ENCODE measurements around the gene SMCO4.
A peak's percentile ranks its signal among the peaks of the same experiment; 100 is the strongest.

Gene SMCO4

GRCh38 chr11:93514712-93515111 is 28.5 kb downstream of the SMCO4 start:
- no peak overlapping the region for H3K27ac Mint-ChIP-seq
- H3K36me3 Mint-ChIP-seq (ENCODE audit: low read depth), result peaks cover 33% of the 10 kb centered on the region
- peaks cover 56% of the 10 kb centered on the region for H3K4me1 Mint-ChIP-seq (ENCODE audit: low read depth)
- H3K9me3 Mint-ChIP-seq, result peaks cover 1% of the 10 kb centered on the region
- no peaks in the 10 kb centered on the region for H3K27me3 Mint-ChIP-seq (ENCODE audit: low read depth)
- H3K4me3 Mint-ChIP-seq, result no peak overlapping the region
- no peak for DNase-seq (ENCODE audit: low spot score)

- no peak overlapping the region for H3K4me3 Mint-ChIP-seq
- peaks cover 46% of the 10 kb centered on the region for H3K4me1 Mint-ChIP-seq (ENCODE audit: low read depth)
- H3K27ac Mint-ChIP-seq, result no peak overlapping the region
- peaks cover 34% of the 10 kb centered on the region for H3K36me3 Mint-ChIP-seq (ENCODE audit: low read depth)
- no peaks in the 10 kb centered on the region for H3K27me3 Mint-ChIP-seq (ENCODE audit: low read depth)
- no peak for DNase-seq (ENCODE audit: low spot score)
- peaks cover 7% of the 10 kb centered on the region for H3K9me3 Mint-ChIP-seq
Observed at GRCh38 chr11:93513772-93514171, 29.4 kb downstream of the SMCO4 start.

GRCh38 chr11:93512949-93513667 is 30.1 kb downstream of the SMCO4 start:
- DNase-seq (ENCODE audit: low spot score), result no peak
- peaks cover 7% of the 10 kb centered on the region for H3K9me3 Mint-ChIP-seq
- peak overlapping the region; percentile 60 for H3K27ac Mint-ChIP-seq
- no peak overlapping the region for H3K4me3 Mint-ChIP-seq
- H3K4me1 Mint-ChIP-seq (ENCODE audit: low read depth), result peaks cover 42% of the 10 kb centered on the region
- H3K27me3 Mint-ChIP-seq (ENCODE audit: low read depth), result no peaks in the 10 kb centered on the region
- H3K36me3 Mint-ChIP-seq (ENCODE audit: low read depth), result peaks cover 34% of the 10 kb centered on the region

DNA sequence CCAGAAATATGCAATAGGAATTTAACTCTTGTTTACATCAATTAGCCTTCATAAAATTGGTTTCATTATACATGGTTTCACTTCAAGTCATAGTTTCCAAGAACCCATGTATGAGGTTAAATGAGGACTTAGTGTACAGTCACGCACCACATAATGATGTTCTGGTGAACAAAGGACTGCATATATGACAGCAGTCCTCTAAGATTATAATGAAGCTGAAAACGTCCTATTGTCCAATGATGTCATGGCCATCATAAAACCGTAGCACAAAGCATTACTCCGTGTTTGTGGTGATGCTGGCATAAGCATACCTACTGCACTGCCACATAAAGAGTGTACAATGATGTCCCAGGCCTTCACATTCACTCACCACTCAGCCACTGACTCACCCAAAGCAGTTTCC is 31.1 kb downstream of the SMCO4 start:
- Mint-ChIP-seq H3K4me3 (peak overlapping the region; percentile 74), H3K27me3 (ENCODE audit: low read depth) (no peaks in the 10 kb centered on the region), H3K27ac (peak overlapping the region; percentile 93), H3K36me3 (ENCODE audit: low read depth) (peaks cover 28% of the 10 kb centered on the region), H3K4me1 (ENCODE audit: low read depth) (peaks cover 36% of the 10 kb centered on the region), H3K9me3 (peaks cover 7% of the 10 kb centered on the region)
- peak; percentile 43 for DNase-seq (ENCODE audit: low spot score)

DNA sequence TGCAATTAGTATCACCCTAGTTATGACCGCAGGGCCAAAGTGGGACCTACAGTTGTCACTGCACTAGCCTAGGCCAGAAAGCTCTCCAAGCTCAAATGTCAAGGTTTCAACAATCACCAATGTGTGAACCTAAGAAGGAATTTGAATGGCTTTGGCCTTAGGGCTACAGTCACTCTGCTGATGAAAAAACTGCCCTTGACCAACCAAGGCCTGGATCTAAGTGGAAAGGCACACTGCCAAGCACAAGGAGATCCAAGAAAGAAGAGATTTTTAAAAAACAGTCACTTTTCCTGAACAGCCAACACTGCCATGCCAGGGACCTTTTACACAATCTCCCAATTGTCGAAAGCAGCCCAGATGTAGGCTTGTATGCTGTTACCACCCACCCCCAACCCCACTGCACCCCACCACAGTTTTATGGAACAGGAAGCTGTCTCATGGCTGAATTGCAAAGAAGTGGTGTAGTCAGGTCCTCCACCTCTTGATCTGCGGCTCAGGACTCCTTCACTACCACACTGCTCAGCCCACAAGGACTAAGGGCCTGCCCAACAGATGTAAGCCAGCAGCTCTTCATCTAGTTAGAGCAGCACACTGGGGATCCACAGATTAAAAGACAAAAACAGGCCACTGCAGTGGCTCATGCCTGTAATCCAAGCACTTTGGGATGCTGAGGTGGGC is 32.9 kb downstream of the SMCO4 start:
- DNase-seq (ENCODE audit: low spot score), result no peak
- H3K4me1 Mint-ChIP-seq (ENCODE audit: low read depth), result peaks cover 33% of the 10 kb centered on the region

DNA sequence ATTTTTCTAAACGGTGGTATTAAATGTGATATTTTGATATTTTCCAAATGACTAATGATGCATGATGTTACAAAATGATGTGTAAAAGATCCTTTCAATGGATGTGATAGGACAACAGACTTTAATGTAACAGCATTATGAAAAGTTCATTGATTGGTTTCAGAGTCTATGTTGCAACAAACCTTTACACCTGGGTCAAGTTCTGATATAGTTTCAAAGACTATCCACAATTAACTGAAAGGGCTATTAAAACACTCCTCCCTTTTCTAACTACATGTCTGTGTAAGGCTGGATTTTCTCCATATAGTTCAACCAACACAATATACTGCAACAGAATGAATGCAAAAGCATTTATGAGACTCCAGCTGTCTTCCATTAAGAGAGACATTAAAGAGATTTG is 35.7 kb downstream of the SMCO4 start:
- Mint-ChIP-seq H3K4me1 (ENCODE audit: low read depth) (peaks cover 35% of the 10 kb centered on the region), H3K9me3 (peaks cover 7% of the 10 kb centered on the region), H3K4me3 (no peak overlapping the region), H3K36me3 (ENCODE audit: low read depth) (peaks cover 32% of the 10 kb centered on the region), H3K27ac (no peak overlapping the region), H3K27me3 (ENCODE audit: low read depth) (no peaks in the 10 kb centered on the region)
- no peak for DNase-seq (ENCODE audit: low spot score)

More for the DNA sequence above, 32.9 kb downstream of the SMCO4 start:
- H3K9me3 Mint-ChIP-seq, result peaks cover 7% of the 10 kb centered on the region
- peak overlapping the region; percentile 93 for H3K27ac Mint-ChIP-seq
- peaks cover 31% of the 10 kb centered on the region for H3K36me3 Mint-ChIP-seq (ENCODE audit: low read depth)
- no peak overlapping the region for H3K4me3 Mint-ChIP-seq
- no peaks in the 10 kb centered on the region for H3K27me3 Mint-ChIP-seq (ENCODE audit: low read depth)

DNA sequence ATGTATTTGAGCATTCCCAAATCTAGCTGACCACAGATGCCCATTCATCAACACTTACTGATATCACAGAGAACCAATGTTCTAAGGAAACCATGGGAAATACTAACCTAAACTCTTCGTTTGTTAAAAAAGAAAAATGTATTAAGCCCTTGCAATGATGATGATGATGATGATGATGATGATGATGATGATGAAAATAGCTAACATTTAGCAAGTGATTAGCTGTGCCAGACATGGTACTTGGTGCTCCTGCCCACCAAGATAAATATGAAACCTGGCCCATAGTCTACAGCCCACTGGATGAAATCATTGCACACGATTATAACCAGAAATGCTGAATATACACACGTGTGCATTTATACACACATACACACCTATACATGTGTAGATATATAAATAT is 37.5 kb downstream of the SMCO4 start:
- no peaks in the 10 kb centered on the region for H3K27me3 Mint-ChIP-seq (ENCODE audit: low read depth)

DNA sequence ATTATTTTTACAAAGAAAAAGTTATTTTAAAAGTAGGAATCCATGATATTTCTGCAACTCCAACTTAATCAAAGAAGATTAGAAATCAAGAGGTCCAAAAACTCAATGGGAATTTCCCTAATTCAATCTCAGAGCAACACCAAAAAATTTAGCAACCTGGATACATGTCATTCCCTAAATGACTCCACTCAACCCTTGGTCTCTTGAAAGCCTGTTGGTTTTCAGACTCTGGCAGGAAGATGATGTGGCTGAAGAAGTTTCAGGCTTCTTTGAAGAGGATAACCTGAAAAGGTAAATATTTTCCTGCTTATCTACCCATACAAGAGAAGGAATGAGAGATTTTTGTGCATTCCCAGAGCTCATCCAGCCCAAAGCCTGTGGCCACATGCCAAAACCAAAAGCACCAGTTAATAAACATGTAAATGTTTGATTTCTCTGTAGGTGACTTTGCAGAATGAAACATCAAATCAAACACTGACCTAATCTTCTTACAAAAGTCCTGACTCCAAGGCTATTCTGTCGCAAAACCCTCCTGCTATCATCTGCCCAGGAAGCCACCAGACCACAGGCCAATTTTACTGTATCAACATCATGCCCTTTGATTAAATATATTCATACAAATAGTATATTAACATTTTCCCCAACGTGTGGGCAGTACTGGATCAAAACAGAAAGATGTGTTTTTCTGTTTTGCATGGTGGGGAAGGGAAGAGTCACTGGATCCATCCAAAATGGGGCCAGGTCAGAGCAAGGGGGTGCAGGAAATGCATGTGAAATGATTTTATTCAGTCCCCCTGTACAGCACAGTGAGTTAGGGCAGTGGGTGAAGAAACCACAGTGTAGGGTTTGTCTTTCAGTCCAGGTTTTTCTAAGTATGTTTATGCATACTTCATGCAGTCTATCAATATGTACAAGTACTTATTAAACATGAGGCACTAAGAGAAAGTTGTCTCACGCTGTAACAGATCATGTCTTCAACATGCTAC is 38.8 kb downstream of the SMCO4 start:
- Mint-ChIP-seq H3K4me3 (no peak overlapping the region), H3K27ac (no peak overlapping the region), H3K4me1 (ENCODE audit: low read depth) (peaks cover 16% of the 10 kb centered on the region), H3K27me3 (ENCODE audit: low read depth) (no peaks in the 10 kb centered on the region), H3K36me3 (ENCODE audit: low read depth) (peaks cover 20% of the 10 kb centered on the region), H3K9me3 (peaks cover 3% of the 10 kb centered on the region)
- no peak for DNase-seq (ENCODE audit: low spot score)

More for the DNA sequence above, 37.5 kb downstream of the SMCO4 start:
- H3K27ac Mint-ChIP-seq, result no peak overlapping the region
- peaks cover 20% of the 10 kb centered on the region for H3K4me1 Mint-ChIP-seq (ENCODE audit: low read depth)
- H3K36me3 Mint-ChIP-seq (ENCODE audit: low read depth), result peaks cover 26% of the 10 kb centered on the region
- H3K4me3 Mint-ChIP-seq, result no peak overlapping the region
- DNase-seq (ENCODE audit: low spot score), result no peak
- H3K9me3 Mint-ChIP-seq, result peaks cover 7% of the 10 kb centered on the region

- Mint-ChIP-seq H3K27me3 (ENCODE audit: low read depth) (no peaks in the 10 kb centered on the region), H3K27ac (no peak overlapping the region), H3K9me3 (no peaks in the 10 kb centered on the region), H3K4me3 (no peak overlapping the region), H3K36me3 (ENCODE audit: low read depth) (peaks cover 21% of the 10 kb centered on the region), H3K4me1 (ENCODE audit: low read depth) (peaks cover 15% of the 10 kb centered on the region)
- DNase-seq (ENCODE audit: low spot score), result no peak
Observed at GRCh38 chr11:93501856-93502255, 41.3 kb downstream of the SMCO4 start.

GRCh38 chr11:93500759-93501158 is 42.4 kb downstream of the SMCO4 start:
- Mint-ChIP-seq H3K27ac (no peak overlapping the region), H3K4me1 (ENCODE audit: low read depth) (peaks cover 15% of the 10 kb centered on the region), H3K9me3 (no peaks in the 10 kb centered on the region), H3K4me3 (no peak overlapping the region), H3K27me3 (ENCODE audit: low read depth) (no peaks in the 10 kb centered on the region), H3K36me3 (ENCODE audit: low read depth) (peaks cover 24% of the 10 kb centered on the region)
- no peak for DNase-seq (ENCODE audit: low spot score)

GRCh38 chr11:93498641-93499040 is 44.5 kb downstream of the SMCO4 start:
- peaks cover 25% of the 10 kb centered on the region for H3K36me3 Mint-ChIP-seq (ENCODE audit: low read depth)
- no peak for DNase-seq (ENCODE audit: low spot score)
- no peaks in the 10 kb centered on the region for H3K27me3 Mint-ChIP-seq (ENCODE audit: low read depth)
- H3K4me3 Mint-ChIP-seq, result no peak overlapping the region
- peaks cover 3% of the 10 kb centered on the region for H3K4me1 Mint-ChIP-seq (ENCODE audit: low read depth)
- H3K9me3 Mint-ChIP-seq, result no peaks in the 10 kb centered on the region
- no peak overlapping the region for H3K27ac Mint-ChIP-seq

DNA sequence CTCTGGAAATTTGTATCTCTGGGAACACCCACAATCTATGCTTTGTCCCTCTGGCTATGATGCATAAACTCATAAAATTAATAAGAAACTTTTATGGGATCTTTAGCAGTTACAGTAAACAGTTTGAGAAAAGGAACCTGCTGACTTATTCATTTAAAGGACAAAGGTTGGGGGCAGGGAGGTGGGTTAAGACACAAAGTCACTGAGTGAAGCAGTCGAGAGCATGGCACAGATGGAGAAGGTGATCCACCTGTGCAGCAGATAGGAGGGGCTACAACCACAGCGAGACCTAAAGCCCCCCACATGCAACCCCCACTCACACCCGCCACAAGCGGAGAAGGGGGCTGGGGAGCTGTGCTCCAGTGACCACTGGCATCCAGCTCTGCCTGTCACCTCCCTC is 45.0 kb downstream of the SMCO4 start:
- no peak for DNase-seq (ENCODE audit: low spot score)
- Mint-ChIP-seq H3K27me3 (ENCODE audit: low read depth) (no peaks in the 10 kb centered on the region), H3K27ac (no peak overlapping the region), H3K9me3 (no peaks in the 10 kb centered on the region), H3K4me1 (ENCODE audit: low read depth) (peaks cover 3% of the 10 kb centered on the region), H3K4me3 (no peak overlapping the region), H3K36me3 (ENCODE audit: low read depth) (peaks cover 22% of the 10 kb centered on the region)

DNA sequence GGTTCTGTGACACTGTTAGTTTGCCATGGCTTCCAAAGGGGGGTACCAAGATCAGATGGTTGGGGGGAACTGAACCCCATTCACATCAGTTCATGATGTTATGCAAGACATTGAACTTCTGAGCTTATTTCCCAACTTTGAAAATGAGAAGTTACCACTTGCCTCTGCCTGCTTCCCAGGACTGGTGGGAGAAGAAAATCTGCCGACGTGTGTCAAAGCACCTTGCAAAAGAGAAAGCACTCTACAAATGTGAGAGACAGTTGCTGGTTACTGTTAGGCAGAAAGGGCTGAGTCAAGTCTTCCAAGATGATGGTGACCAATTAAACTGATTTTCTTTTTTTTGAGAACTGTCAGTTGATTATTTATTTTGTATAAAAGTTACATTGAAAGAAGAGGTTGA is 45.6 kb downstream of the SMCO4 start:
- Mint-ChIP-seq H3K27me3 (ENCODE audit: low read depth) (no peaks in the 10 kb centered on the region), H3K9me3 (no peaks in the 10 kb centered on the region), H3K4me1 (ENCODE audit: low read depth) (peaks cover 3% of the 10 kb centered on the region), H3K27ac (no peak overlapping the region), H3K36me3 (ENCODE audit: low read depth) (peaks cover 22% of the 10 kb centered on the region), H3K4me3 (no peak overlapping the region)
- DNase-seq (ENCODE audit: low spot score), result no peak

- Mint-ChIP-seq H3K4me3 (no peak overlapping the region), H3K36me3 (ENCODE audit: low read depth) (peaks cover 20% of the 10 kb centered on the region)
- DNase-seq (ENCODE audit: low spot score), result no peak
Observed at GRCh38 chr11:93494357-93494756, 48.8 kb downstream of the SMCO4 start.

More at GRCh38 chr11:93494357-93494756, 48.8 kb downstream of the SMCO4 start:
- Mint-ChIP-seq H3K27ac (no peak overlapping the region), H3K9me3 (no peaks in the 10 kb centered on the region), H3K27me3 (ENCODE audit: low read depth) (no peaks in the 10 kb centered on the region), H3K4me1 (ENCODE audit: low read depth) (peaks cover 3% of the 10 kb centered on the region)

All from T-helper 2 cell treated with Interferon-gamma antibody and Interleukin-4, amounts not matched to agents 5 μg/mL and 100 μg/mL, for 36 hours (primary cell).